Measurements from ENCODE around the gene PTPRA. TPM values are rescaled to one million over a fixed set of nuclear protein-coding genes. Genes with fewer than 3 reads are reported as not detected.

PTPRA gene
- total and polyA plus RNA-seq, 2 of the 13 experiments (the other 11 are each of a cell fraction or from before 2014, with no cell fraction given) = 47.2 to 127 TPM

GRCh38 chr20:3084986-3085360, 211.7 kb downstream of the PTPRA start:
- Histone ChIP-seq H3K79me2 (ENCODE audit: insufficient read depth, low read length) (no peaks in the 10 kb centered on the region), H2AFZ (ENCODE audit: low read length) (no peak overlapping the region), H3K27ac (ENCODE audit: extremely low read length, insufficient read depth, low read length) (no peak overlapping the region), H3K4me3 (replicated peaks in 1 of 3; ENCODE audit: insufficient read depth in 1 of 3, low read depth in 2 of 3, low read length in 3 of 3) (peak overlapping the region in 1 of 3 experiments; percentile 3; a peak in 1 of 6 replicates), H3K9me3 (ENCODE audit: low read length) (no peaks in the 10 kb centered on the region), H3K27me3 (ENCODE audit: control insufficient read depth in 1 of 2, insufficient read depth in 2 of 2, low read length in 2 of 2) (peaks cover 30 to 54% of the 10 kb centered on the region in 2 experiments), H3K36me3 (replicated peaks in 1 of 2; ENCODE audit: control insufficient read depth in 1 of 2, insufficient read depth in 2 of 2, low read length in 2 of 2) (no peaks in the 10 kb centered on the region), H3K4me2 (ENCODE audit: low read depth, low read length) (no peak overlapping the region), H4K20me1 (ENCODE audit: insufficient read depth, low read length) (no peaks in the 10 kb centered on the region), H3K4me1 (ENCODE audit: insufficient read depth, low read length) (peaks cover 41% of the 10 kb centered on the region), H3K9ac (ENCODE audit: insufficient read depth, low read depth, low read length) (no peak overlapping the region)
- peak; percentile 6 for ATAC-seq
- WGBS (ENCODE audit: low lambda C conversion rate) = 36% methylated on average over 7 of the region's 7 CpGs
- FAIRE-seq = no peak
- in situ Hi-C loops (cut with HindIII; ENCODE audit: extremely low pct_ligation_motif_present, low pct_unique_long_range_greater_than_20kb) (no loop called here), intact Hi-C loops (cut with micrococcal nuclease; ENCODE audit: unreplicated experiment) (no loop called here)
- BruUV-seq (replicated peaks) = no TSS peak
- CTCF ChIA-PET (ENCODE audit: low intra/inter-chr PET ratio, low total read pairs) = no interaction called here
- POLR2A ChIA-PET = no interaction called here
- no peak for DNase-seq (ENCODE audit: low spot score)
- TF ChIP-seq NFRKB (IDR thresholded peaks at IDR 0.05) (no peak), HES4 (CRISPR knock-in tag; IDR thresholded peaks at IDR 0.05; ENCODE audit: borderline replicate concordance) (no peak), ZNF576 (CRISPR knock-in tag; IDR thresholded peaks at IDR 0.05) (no peak), SP140L (CRISPR knock-in tag; IDR thresholded peaks at IDR 0.05; ENCODE audit: borderline replicate concordance) (no peak), SKIL (CRISPR knock-in tag; IDR thresholded peaks at IDR 0.05; ENCODE audit: borderline replicate concordance) (no peak), NFYB (CRISPR knock-in tag; IDR thresholded peaks at IDR 0.05) (no peak), ZNF407 (CRISPR knock-in tag; IDR thresholded peaks at IDR 0.05; ENCODE audit: not compliant biosample characterization) (peak; percentile 49), PRDM10 (CRISPR knock-in tag; IDR thresholded peaks at IDR 0.05; ENCODE audit: low read depth) (no peak), ZNF12 (CRISPR knock-in tag; IDR thresholded peaks at IDR 0.05) (no peak), ZNF33A (CRISPR knock-in tag; IDR thresholded peaks at IDR 0.05; ENCODE audit: borderline replicate concordance) (no peak)
